ELF-1 (cell line): ENCODE data around the gene DNAJC8.

Source experiments
- DNase-seq: peaks from one replicate; pipeline ENCODE4 v3.0.0-alpha.2; 2016; ENCODE audit warnings: low read depth, low spot score

The DNAJC8 gene

GRCh38 chr1:28200234-28200873, 32.5 kb downstream of the DNAJC8 start:
- no peak for DNase-seq

DNA sequence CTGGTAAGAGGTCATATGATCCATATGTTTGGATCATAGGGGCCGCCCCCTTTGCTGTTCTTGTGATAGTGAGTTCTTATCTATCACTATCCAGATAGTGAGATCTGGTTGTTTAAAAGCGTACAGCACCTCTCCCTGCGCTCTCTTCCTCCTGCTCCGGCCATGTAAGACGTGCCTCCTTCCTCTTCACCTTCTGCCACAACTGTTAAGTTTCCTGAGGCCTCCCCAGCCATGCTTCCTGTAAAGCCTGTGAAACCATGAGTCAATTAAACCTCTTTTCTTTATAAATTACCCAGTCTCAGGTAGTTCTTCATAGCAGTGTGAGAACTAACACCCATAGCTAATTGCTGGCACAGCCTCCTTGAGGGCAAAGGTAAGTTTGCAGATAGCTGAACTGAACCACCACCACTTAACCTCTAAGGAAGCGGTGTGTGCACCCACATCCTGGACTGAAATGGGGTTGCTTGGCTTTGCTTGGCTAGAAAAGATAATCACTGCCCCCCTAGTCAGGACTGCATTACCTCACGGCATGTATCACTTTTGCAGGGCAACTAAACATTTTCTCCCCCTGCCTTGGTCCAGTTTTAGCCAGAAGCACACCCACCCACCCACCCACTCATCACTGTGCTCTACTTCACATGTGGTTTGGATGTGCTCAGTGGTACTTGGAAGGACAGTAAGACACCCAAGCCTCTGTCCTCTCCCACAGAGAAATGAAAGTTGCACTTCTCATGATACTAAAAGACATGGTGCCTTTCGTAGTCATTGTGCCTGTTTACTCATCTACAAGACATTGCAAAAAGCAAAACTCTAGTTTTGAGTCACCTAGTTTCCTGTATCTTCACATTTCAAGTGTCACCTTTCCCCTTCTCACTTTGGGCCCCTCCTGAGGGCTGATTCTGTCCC, 33.2 kb downstream of the DNAJC8 start:
- DNase-seq, result no peak

- no peak for DNase-seq
Observed at GRCh38 chr1:28197682-28198415, 35.0 kb downstream of the DNAJC8 start.

DNA sequence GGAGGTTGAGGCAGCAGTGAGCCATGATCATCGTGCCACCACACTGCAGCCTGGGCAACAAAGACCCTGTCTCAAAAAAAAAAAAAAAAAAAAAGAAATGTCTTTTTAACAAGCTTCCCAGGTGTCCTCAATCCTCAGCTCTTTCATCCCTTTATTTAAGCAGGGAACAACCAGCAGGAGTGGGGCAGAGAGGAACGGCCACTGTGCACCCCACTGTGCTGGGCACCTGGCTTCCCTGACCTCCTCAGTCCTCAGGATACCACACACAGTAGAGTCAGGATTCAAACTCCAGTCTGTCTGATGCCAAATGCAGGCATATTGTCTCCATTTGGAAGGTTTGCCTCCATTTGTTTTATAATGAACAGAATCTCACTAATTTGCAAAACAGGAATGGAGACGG, 36.5 kb downstream of the DNAJC8 start:
- DNase-seq, result no peak

GRCh38 chr1:28195780-28196179, 37.0 kb downstream of the DNAJC8 start:
- no peak for DNase-seq

DNA sequence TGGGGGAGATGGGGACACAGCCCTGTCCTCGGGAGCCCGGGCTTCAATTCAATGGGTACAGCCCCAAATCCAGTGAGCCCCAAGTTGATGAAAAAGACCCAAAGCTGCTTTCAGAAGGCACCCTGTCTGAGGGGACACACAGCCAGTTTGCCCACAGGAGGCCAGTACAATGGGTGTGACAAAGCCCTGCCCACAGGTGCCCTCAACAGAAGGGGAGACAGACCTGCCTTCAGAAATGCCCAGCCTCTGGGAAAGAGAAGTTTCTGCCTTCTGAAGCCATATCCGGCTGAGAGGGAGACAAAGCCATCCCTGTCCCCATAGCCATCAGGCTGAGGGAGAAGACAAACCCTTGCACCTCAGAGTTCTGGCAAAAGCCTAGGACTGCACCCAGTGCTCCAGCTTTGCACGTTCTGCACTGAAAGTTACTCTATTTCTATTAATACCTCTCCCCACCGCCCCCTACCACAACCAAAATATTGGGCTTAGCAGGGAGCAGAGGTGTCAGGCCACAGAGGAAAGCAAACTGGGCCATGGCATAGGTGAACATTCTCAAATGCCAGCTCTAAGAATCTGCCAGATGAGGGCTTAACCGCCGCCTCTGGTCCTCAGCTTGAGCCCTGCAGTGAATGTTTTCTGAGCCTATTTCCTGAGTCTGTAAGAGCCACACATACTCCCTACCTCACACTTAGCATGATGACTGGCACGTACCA, 38.3 kb downstream of the DNAJC8 start:
- no peak for DNase-seq

- DNase-seq, result peak; percentile 46
Observed at GRCh38 chr1:28193701-28194161, 39.1 kb downstream of the DNAJC8 start.

GRCh38 chr1:28190996-28191645, 41.7 kb downstream of the DNAJC8 start:
- DNase-seq, result peak; percentile 39

GRCh38 chr1:28190337-28190979, 42.4 kb downstream of the DNAJC8 start:
- no peak for DNase-seq

DNA sequence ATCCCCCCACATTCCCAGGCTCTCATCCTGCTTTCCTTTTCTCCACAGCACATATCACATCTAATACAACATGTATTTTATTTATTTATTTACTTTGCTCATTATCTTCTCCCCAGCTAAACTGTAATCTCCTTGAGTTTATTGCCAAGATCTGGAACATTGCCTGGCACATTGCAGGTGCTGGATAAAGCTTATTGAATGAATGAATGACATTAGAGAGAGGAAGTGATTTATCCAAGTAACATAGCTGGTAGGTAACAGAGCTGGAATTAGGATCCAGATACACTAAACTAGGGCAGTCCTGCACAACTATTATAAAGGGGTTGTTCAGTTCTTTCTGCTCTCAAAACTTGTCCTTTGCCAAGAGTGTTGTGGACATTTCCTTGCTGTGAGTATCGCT, 47.8 kb downstream of the DNAJC8 start:
- DNase-seq, result no peak

DNA sequence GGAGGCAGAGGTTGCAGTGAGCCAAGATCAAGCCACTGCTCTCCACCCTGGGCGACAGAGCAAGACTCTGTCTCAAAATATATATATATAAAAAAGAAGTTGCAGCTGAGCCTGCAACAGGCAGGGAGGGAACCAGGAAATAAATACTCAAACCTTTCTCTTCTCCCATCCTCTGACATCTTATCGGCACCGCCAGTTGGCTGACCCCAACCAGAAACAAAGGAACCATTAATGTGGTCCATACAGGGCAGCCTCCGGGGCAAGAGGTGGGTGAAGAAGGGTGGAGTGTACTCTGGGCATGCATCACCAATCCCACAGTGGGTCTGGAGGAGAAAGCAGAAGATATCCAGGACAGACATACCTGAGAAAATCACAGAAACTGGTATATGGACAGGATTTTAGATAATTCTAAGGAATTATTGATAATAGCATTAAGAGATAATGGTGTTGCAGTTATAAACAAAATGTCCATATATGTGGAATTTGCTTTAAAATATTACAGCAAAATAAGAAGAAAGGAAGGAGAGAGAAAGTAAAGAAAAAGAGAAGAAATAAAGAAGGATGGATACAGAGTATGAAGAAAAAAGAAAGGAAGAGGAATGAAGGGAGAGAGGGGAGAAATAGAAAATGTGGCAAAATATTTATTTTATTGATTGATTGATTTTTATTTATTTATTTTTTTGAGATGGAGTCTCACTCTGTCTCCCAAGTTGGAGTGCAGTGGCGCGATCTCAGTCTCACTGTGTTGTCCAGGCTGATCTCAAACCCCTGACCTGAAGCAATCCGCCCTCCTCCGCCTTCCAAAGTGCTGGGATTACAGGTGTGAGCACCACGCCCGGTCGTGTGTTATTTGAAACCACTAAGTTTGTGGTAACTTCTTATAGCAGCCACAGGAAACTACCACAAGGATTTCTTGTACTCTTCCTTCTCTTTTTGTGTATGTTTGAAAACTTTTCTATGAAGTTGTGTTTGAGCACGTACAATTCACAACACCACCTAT, 52.2 kb downstream of the DNAJC8 start:
- no peak for DNase-seq

- DNase-seq, result no peak
Observed at GRCh38 chr1:28178690-28179485, 53.9 kb downstream of the DNAJC8 start.

- DNase-seq, result no peak
Observed at GRCh38 chr1:28176492-28177470, 56.0 kb downstream of the DNAJC8 start, which contains the start of gene PTAFR. Gene PTAFR (minus strand): TSS chr1:28176690. CDS start chr1:28151021, 25,669 bp downstream.

DNA sequence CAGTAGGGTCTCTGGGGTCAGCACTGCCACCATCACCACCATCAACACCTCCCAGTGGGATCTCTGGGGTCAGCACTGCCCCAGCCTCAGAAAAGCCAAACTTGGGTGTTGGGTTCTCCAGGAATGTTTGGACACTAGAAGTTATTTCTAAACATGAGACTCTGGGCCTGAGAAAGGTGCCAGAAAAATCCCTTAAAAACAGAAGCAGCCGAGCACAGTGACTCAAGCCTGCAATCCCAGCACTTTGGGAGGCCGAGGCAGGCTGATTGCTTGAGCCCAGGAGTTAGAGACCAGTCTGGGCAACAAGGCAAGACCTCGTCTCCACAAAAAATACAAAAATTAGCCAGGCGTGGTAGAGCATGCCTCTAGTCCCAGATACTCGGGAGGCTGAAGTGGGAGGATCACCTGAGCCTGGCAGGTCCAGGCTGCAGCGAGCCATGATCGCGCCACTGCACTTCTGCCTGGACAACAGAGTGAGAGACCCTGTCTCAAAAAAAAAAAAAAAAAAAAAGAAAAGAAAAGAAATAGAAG, 56.8 kb downstream of the DNAJC8 start:
- DNase-seq, result no peak

- no peak for DNase-seq
Observed at GRCh38 chr1:28173980-28174297, 58.9 kb downstream of the DNAJC8 start.

GRCh38 chr1:28173151-28173979, 59.5 kb downstream of the DNAJC8 start:
- no peak for DNase-seq
